ENCODE data around the gene SDCCAG8.

DNA sequence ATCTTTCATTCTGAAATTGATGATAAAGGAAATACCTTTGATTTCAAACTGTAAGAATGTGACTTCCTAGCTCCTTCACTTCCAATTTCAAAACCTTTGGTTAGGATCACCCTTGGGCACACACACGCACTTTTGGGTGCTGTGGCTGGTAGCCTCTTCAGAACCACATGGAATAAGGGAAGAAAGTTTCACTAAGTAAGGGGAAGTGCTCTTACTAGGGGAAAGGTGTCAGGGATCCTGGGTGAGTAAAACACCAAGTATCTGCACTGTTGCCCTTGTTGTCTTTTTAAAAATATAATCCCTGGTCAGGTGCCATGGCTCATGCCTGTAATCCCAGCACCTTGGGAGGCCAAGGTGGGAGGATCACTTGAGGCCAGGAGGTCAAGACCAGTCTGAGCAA is 132.4 kb downstream of the SDCCAG8 start:
- TF ChIP-seq, protein P1, sequence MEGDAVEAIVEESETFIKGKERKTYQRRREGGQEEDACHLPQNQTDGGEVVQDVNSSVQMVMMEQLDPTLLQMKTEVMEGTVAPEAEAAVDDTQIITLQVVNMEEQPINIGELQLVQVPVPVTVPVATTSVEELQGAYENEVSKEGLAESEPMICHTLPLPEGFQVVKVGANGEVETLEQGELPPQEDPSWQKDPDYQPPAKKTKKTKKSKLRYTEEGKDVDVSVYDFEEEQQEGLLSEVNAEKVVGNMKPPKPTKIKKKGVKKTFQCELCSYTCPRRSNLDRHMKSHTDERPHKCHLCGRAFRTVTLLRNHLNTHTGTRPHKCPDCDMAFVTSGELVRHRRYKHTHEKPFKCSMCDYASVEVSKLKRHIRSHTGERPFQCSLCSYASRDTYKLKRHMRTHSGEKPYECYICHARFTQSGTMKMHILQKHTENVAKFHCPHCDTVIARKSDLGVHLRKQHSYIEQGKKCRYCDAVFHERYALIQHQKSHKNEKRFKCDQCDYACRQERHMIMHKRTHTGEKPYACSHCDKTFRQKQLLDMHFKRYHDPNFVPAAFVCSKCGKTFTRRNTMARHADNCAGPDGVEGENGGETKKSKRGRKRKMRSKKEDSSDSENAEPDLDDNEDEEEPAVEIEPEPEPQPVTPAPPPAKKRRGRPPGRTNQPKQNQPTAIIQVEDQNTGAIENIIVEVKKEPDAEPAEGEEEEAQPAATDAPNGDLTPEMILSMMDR (IDR thresholded peaks at IDR 0.05; ENCODE audit: low read depth, low read length): no peak
- TF ChIP-seq EZH2phosphoT487 (IDR thresholded peaks at IDR 0.05; ENCODE audit: low read depth): no peak
